ENCODE data around the gene GBP7. TPM values are rescaled to one million over a fixed set of nuclear protein-coding genes. Genes with fewer than 3 reads are reported as not detected.

Gene GBP7
- total RNA-seq, 4 donors from 2014 or later, result not detected

DNA sequence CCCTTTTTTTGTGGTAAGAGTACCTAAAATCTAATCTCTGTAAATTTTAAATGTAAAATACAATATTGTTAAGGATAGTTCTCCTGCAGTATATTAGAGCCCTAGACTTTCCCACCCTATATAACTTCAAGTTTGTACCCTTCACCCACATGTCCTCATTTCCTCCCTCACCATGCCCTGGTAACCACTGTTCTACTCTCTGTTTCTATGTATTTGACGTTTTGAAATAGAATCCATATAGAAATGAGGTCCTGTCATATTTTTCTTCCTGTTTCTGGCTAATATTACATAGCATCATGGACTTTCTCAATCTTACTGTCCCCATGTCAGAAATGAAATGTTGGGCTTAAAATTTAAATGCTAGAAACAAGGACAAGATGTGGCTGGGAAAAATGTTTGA is 24.8 kb downstream of the GBP7 start:
- no peaks in the 10 kb centered on the region for H3K27me3 ChIP-seq
- DNase-seq, result no peak
- H3K4me3 ChIP-seq, result no peak overlapping the region
- no peaks in the 10 kb centered on the region for H3K36me3 ChIP-seq
- no peaks in the 10 kb centered on the region for H3K4me1 ChIP-seq
- no peak for TF ChIP-seq POLR2A (IDR thresholded peaks at IDR 0.05)
- TF ChIP-seq, protein P1, sequence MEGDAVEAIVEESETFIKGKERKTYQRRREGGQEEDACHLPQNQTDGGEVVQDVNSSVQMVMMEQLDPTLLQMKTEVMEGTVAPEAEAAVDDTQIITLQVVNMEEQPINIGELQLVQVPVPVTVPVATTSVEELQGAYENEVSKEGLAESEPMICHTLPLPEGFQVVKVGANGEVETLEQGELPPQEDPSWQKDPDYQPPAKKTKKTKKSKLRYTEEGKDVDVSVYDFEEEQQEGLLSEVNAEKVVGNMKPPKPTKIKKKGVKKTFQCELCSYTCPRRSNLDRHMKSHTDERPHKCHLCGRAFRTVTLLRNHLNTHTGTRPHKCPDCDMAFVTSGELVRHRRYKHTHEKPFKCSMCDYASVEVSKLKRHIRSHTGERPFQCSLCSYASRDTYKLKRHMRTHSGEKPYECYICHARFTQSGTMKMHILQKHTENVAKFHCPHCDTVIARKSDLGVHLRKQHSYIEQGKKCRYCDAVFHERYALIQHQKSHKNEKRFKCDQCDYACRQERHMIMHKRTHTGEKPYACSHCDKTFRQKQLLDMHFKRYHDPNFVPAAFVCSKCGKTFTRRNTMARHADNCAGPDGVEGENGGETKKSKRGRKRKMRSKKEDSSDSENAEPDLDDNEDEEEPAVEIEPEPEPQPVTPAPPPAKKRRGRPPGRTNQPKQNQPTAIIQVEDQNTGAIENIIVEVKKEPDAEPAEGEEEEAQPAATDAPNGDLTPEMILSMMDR (IDR thresholded peaks at IDR 0.05), result no peak
- 45 to 60% methylated on average over 1 of the region's 1 CpG for WGBS, 2 donors
- intact Hi-C loops (cut with DNase I), result no loop called here
- no peaks in the 10 kb centered on the region for H3K9me3 ChIP-seq
- no peak overlapping the region for H3K27ac ChIP-seq

DNA sequence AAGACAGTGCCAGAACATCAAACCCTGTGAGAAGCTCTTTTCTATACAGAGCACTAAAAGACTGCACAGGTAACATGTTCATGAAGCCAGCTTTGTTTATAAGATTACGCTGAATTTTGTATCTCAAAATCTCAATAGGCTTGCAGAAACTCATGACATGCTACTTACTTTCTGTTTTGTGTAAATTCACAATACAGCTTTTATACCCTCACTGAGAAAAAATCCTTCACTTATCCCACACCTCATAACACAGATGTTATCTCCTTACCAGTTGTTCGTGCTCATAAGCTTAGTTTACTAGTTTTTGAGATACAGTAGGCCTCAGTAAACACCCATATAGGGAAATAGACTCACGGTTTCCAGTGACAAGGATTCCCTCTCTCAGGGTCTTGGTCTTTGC is 25.8 kb downstream of the GBP7 start:
- intact Hi-C loops (cut with DNase I), result no loop called here
- WGBS, 2 donors, result 83 to 87% methylated on average over 3 of the region's 3 CpGs
- no peaks in the 10 kb centered on the region for H3K4me1 ChIP-seq
- H3K36me3 ChIP-seq, result no peaks in the 10 kb centered on the region
- H3K27me3 ChIP-seq, result no peaks in the 10 kb centered on the region
- H3K9me3 ChIP-seq, result no peaks in the 10 kb centered on the region
- DNase-seq, result no peak
- TF ChIP-seq, protein P1 (IDR thresholded peaks at IDR 0.05), result no peak
- no peak for TF ChIP-seq POLR2A (IDR thresholded peaks at IDR 0.05)
- H3K4me3 ChIP-seq, result no peak overlapping the region
- no peak overlapping the region for H3K27ac ChIP-seq

GRCh38 chr1:89149229-89149628 is 26.6 kb downstream of the GBP7 start:
- no peaks in the 10 kb centered on the region for H3K36me3 ChIP-seq
- intact Hi-C loops (cut with DNase I), result no loop called here
- DNase-seq, result no peak
- H3K4me3 ChIP-seq, result no peak overlapping the region
- H3K9me3 ChIP-seq, result no peaks in the 10 kb centered on the region
- 71% methylated on average over 3 of the region's 3 CpGs for WGBS, 2 donors
- no peak overlapping the region for H3K27ac ChIP-seq
- H3K27me3 ChIP-seq, result no peaks in the 10 kb centered on the region
- TF ChIP-seq POLR2A (IDR thresholded peaks at IDR 0.05), result no peak
- TF ChIP-seq, protein P1 (IDR thresholded peaks at IDR 0.05), result peak in 2 of 6 experiments; percentile 4 to 13
- H3K4me1 ChIP-seq, result no peaks in the 10 kb centered on the region

DNA sequence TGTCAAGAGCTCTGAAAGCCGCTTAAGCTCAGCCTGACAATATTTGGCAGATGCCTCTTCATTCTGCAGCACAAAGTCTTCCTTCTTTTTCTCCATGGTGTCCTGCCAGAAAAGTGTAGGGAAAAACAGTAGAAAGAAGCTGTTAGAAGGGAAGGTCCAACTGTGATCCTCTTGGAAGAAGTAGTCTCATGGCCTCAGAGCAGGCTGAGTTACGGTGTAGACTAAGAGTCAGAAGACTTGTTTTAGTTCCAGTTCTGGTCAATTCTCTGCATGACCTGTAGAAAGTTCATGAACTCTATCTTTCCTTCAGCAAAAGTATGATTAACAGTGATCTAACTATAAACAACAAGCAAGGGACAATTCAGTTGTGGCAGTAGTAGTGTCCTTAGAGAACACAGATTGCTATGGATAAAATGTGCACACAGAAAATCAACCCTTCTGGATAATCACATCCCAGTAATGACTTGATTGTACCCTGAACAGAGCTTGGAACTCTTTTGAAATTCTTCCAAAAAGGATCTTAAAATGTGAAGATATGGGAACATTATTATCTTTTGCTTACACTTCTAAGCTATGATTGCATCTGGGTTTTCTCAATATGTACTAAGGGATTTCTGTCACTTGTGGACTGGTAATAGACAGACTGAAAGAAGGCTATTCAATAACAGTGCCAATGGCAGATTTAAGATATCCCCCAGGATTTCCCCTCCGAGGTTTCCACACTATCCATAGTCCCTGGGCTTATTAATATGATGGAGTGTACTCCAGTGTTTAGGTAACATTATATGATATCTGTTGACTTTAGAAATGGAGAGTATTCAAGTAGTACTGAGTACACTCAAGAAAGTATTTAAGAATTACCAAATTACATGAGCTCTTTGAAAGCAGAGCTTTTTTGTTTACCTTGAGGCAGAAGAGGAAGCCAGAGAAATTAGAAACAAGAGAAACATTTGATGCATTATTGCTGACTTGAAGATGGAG is 27.8 kb downstream of the GBP7 start:
- 64 to 75% methylated on average over 3 of the region's 3 CpGs for WGBS, 2 donors
- Histone ChIP-seq H3K27ac (no peak overlapping the region), H3K4me1 (no peaks in the 10 kb centered on the region), H3K36me3 (no peaks in the 10 kb centered on the region), H3K4me3 (no peak overlapping the region), H3K27me3 (no peaks in the 10 kb centered on the region), H3K9me3 (no peaks in the 10 kb centered on the region)
- DNase-seq, result no peak
- intact Hi-C loops (cut with DNase I), result no loop called here
- TF ChIP-seq, protein P1 (IDR thresholded peaks at IDR 0.05), result no peak
- TF ChIP-seq POLR2A (IDR thresholded peaks at IDR 0.05), result no peak

- no peak for TF ChIP-seq POLR2A (IDR thresholded peaks at IDR 0.05)
- TF ChIP-seq, protein P1 (IDR thresholded peaks at IDR 0.05), result no peak
- no peaks in the 10 kb centered on the region for H3K9me3 ChIP-seq
- 65 to 83% methylated on average over 3 of the region's 3 CpGs for WGBS, 2 donors
- DNase-seq, result no peak
- H3K27me3 ChIP-seq, result no peaks in the 10 kb centered on the region
- no peak overlapping the region for H3K4me3 ChIP-seq
- intact Hi-C loops (cut with DNase I), result no loop called here
- H3K27ac ChIP-seq, result no peak overlapping the region
- H3K36me3 ChIP-seq, result no peaks in the 10 kb centered on the region
- no peaks in the 10 kb centered on the region for H3K4me1 ChIP-seq
Observed at GRCh38 chr1:89146721-89147120, 29.1 kb downstream of the GBP7 start.
